Endothelial cell of umbilical vein (primary cell): ENCODE data around the gene RTCA.

Experiments
- POLR2A ChIP-seq: IDR thresholded peaks from 2 replicates; pipeline ENCODE4 v1.6.1; 2012; ENCODE audit warnings: low read depth, mild to moderate bottlenecking, control low read depth, low read length
- POLR2AphosphoS5 ChIP-seq: IDR thresholded peaks from 2 replicates; pipeline ENCODE4 v1.6.1; 2012; ENCODE audit warnings: low read depth, mild to moderate bottlenecking, control low read depth, low read length, moderate library complexity; ENCODE audit not compliant: insufficient read depth
- TF ChIP-seq, protein P1 (sequence below), 2 donors: IDR thresholded peaks; 1 replicate in 1 of 2; 2 replicates in 1 of 2; pipeline ENCODE4 v1.5.1; 2011; ENCODE audit warnings: low read length in 2 of 2, mild to moderate bottlenecking in 2 of 2, moderate library complexity in 2 of 2, control low read depth in 1 of 2, inconsistent platforms in 1 of 2, low read depth in 1 of 2; ENCODE audit not compliant: insufficient read depth in 1 of 2; ENCODE audit errors: extremely low read depth in 1 of 2

DNA sequence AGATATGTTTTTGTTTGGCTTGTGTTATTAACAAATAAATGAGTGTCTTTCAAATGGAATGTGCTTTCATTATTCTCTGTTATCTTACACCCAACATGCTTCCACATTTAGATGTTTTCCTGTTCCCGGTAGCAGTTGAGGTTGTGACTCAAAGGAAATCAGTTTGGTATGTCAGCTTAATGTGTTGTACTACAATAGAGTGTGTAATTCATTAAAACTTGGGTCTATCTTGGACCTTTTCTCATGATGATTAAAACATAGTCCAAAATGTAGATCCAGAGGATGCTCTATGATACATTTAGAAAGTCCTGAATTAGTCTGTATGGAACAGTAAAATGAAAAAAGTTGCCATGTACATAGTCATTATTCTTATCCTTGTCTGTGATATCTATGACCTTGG, 26.7 kb downstream of the RTCA start:
- TF ChIP-seq, protein P1, sequence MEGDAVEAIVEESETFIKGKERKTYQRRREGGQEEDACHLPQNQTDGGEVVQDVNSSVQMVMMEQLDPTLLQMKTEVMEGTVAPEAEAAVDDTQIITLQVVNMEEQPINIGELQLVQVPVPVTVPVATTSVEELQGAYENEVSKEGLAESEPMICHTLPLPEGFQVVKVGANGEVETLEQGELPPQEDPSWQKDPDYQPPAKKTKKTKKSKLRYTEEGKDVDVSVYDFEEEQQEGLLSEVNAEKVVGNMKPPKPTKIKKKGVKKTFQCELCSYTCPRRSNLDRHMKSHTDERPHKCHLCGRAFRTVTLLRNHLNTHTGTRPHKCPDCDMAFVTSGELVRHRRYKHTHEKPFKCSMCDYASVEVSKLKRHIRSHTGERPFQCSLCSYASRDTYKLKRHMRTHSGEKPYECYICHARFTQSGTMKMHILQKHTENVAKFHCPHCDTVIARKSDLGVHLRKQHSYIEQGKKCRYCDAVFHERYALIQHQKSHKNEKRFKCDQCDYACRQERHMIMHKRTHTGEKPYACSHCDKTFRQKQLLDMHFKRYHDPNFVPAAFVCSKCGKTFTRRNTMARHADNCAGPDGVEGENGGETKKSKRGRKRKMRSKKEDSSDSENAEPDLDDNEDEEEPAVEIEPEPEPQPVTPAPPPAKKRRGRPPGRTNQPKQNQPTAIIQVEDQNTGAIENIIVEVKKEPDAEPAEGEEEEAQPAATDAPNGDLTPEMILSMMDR (IDR thresholded peaks at IDR 0.05; ENCODE audit: extremely low read depth in 1 of 2, insufficient read depth in 1 of 2, low read depth in 1 of 2, low read length in 2 of 2) = no peak
- TF ChIP-seq POLR2AphosphoS5 (peak; percentile 90), POLR2A (peak; percentile 82)
